K562 (cell line): ENCODE results near the gene AEN.

Source experiments
- CTCF ChIP-seq, 3 experiments: IDR thresholded peaks in 2 of 3; conservative IDR thresholded peaks in 1 of 3; 2 replicates each; pipeline ENCODE4 v1.5.1; 2011 to 2012; ENCODE audit warnings: low read length in 3 of 3, mild to moderate bottlenecking in 3 of 3, control low read depth in 2 of 3, improper control_type of control experiment in 1 of 3, inconsistent platforms in 1 of 3, low read depth in 1 of 3, mixed read lengths in 1 of 3, moderate library complexity in 1 of 3; ENCODE audit not compliant: insufficient read depth in 2 of 3
- JUN ChIP-seq, 2 experiments: sonication (generic) in 1 of 2; formaldehyde crosslinking in 1 of 2; IDR thresholded peaks; 2 replicates each; pipeline versions ENCODE4 v1.6.1 to v1.8.0; 2012 to 2022; ENCODE audit warnings: borderline replicate concordance in 2 of 2, mild to moderate bottlenecking in 2 of 2, improper control_type of control experiment in 1 of 2, low read depth in 1 of 2, low read length in 1 of 2, missing genetic modification reagents in 1 of 2
- MYC ChIP-seq, 2 experiments: fragments of 250-450 bp in 1 of 2; sonication (Bioruptor Pico) in 1 of 2; IDR thresholded peaks; 2 replicates each; pipeline versions ENCODE4 v1.5.1 to v1.6.1; 2012 to 2021; ENCODE audit warnings: low read depth in 2 of 2, borderline replicate concordance in 1 of 2, improper control_type of control experiment in 1 of 2, low read length in 1 of 2, mild to moderate bottlenecking in 1 of 2, moderate library complexity in 1 of 2
- POLR2AphosphoS5 ChIP-seq: IDR thresholded peaks from 2 replicates; pipeline ENCODE4 v1.6.1; 2011; ENCODE audit warnings: mild to moderate bottlenecking, low read depth, low read length, moderate library complexity; ENCODE audit not compliant: control insufficient read depth, insufficient read depth
- PRPF4 ChIP-seq: fragments of 200-400 bp; formaldehyde crosslinking; IDR thresholded peaks from one replicate; pipeline ENCODE4 v1.6.1; 2017; ENCODE audit warnings: low read length, low read depth, mild to moderate bottlenecking; ENCODE audit not compliant: insufficient read depth, poor library complexity, severe bottlenecking
- RB1 ChIP-seq: fragments of 450-650 bp; IDR thresholded peaks from 2 replicates; pipeline ENCODE4 v1.6.1; 2017; ENCODE audit warnings: low read depth, mild to moderate bottlenecking
- RBM39 ChIP-seq: fragments of 200-400 bp; formaldehyde crosslinking; optimal IDR thresholded peaks from 2 replicates; pipeline ENCODE3; 2018; ENCODE audit warnings: low read depth, low read length
- SFPQ ChIP-seq: fragments of 200-400 bp; formaldehyde crosslinking; IDR thresholded peaks from 2 replicates; pipeline ENCODE4 v1.6.1; 2017; ENCODE audit warnings: mild to moderate bottlenecking, low read depth, low read length, moderate library complexity
- TAF1 ChIP-seq: IDR thresholded peaks from 2 replicates; pipeline ENCODE4 v1.6.1; 2011; ENCODE audit warnings: mild to moderate bottlenecking, low read length, moderate library complexity; ENCODE audit not compliant: insufficient read depth, control insufficient read depth, severe bottlenecking; ENCODE audit errors: extremely low read depth

- TF ChIP-seq JUN (IDR thresholded peaks at IDR 0.05; ENCODE audit: borderline replicate concordance, low read depth, low read length), result no peak
- TF ChIP-seq JUN (CRISPR knock-in tag; IDR thresholded peaks at IDR 0.05; ENCODE audit: borderline replicate concordance), result no peak
- TF ChIP-seq CTCF (IDR thresholded peaks at IDR 0.05 in 2 of 3, conservative IDR thresholded peaks at IDR 0.05 in 1 of 3; ENCODE audit: insufficient read depth in 2 of 3, low read depth in 1 of 3, low read length in 3 of 3), result no peak
- TF ChIP-seq POLR2AphosphoS5, result no peak
- TF ChIP-seq MYC (IDR thresholded peaks at IDR 0.05; ENCODE audit: low read depth, low read length), result no peak
- TF ChIP-seq MYC (CRISPR knock-in tag; IDR thresholded peaks at IDR 0.05; ENCODE audit: borderline replicate concordance, low read depth), result no peak
- no peak for TF ChIP-seq PRPF4
- TF ChIP-seq SFPQ, result no peak
- no peak for TF ChIP-seq TAF1
- TF ChIP-seq RB1, result no peak
- no peak for TF ChIP-seq RBM39
Observed at GRCh38 chr15:88644741-88645140, 23.6 kb downstream of the AEN start.
